Measurements from ENCODE around the gene YY2.

DNA sequence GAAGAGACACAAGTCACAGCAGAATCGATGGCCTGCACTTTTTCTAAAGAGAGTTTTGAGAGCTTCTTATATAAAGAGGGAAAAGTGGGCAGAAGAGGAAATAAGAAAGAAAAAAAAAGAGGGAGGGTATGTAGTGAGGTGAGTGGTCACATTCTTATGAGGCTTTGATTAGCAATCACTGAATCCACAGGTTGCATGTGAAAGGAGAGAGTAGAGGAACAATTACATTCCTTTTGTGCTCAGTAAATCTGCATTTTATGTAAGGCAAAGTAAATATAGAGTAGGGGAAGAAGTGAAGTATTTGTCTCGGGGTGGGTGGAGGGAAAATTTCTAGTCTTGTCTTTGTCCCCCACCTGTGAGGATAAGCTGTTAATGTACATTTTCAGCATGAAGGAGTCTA is 43.2 kb upstream of the YY2 start:
- TF ChIP-seq, protein P1, sequence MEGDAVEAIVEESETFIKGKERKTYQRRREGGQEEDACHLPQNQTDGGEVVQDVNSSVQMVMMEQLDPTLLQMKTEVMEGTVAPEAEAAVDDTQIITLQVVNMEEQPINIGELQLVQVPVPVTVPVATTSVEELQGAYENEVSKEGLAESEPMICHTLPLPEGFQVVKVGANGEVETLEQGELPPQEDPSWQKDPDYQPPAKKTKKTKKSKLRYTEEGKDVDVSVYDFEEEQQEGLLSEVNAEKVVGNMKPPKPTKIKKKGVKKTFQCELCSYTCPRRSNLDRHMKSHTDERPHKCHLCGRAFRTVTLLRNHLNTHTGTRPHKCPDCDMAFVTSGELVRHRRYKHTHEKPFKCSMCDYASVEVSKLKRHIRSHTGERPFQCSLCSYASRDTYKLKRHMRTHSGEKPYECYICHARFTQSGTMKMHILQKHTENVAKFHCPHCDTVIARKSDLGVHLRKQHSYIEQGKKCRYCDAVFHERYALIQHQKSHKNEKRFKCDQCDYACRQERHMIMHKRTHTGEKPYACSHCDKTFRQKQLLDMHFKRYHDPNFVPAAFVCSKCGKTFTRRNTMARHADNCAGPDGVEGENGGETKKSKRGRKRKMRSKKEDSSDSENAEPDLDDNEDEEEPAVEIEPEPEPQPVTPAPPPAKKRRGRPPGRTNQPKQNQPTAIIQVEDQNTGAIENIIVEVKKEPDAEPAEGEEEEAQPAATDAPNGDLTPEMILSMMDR (IDR thresholded peaks at IDR 0.05) = no peak
- TF ChIP-seq POLR2A (IDR thresholded peaks at IDR 0.05) = no peak

Measured in testis (tissue), 2 donors.